SU-DHL-6 (cell line): ENCODE results near the gene DAND5.
"Not testable (repeated sequence)": the region's sequence is repeated elsewhere in the genome, so short reads cannot be mapped to it uniquely, and the experiment has no call there.

Experiments
- H2AFZ ChIP-seq: fragments of 200-600 bp; sonication (generic); 2 replicates; pipeline ENCODE4 v1.6.1; 2014; ENCODE audit warnings: low read depth, mild to moderate bottlenecking, moderate library complexity, mixed read lengths, antibody characterized with exemption, low read length; ENCODE audit not compliant: severe bottlenecking
- H3F3A ChIP-seq: fragments of 200-600 bp; shearing (Covaris generic); 2 replicates; pipeline ENCODE4 v1.6.0; 2016; ENCODE audit warnings: antibody characterized with exemption, mild to moderate bottlenecking; ENCODE audit not compliant: insufficient read depth
- H3K27ac ChIP-seq: fragments of 200-600 bp; sonication (generic); 2 replicates; pipeline ENCODE4 v1.5.1; 2016; ENCODE audit warnings: low read depth, mild to moderate bottlenecking, low read length, moderate library complexity, mixed read lengths
- H3K27me3 ChIP-seq: fragments of 200-600 bp; sonication (generic), shearing (Covaris generic); 2 replicates; pipeline ENCODE4 v1.6.0; 2014; ENCODE audit warnings: mild to moderate bottlenecking, low read length
- H3K36me3 ChIP-seq: fragments of 200-600 bp; sonication (generic); 2 replicates; pipeline ENCODE4 v1.6.1; 2014; ENCODE audit warnings: mild to moderate bottlenecking, low read length, mixed read lengths
- H3K4me2 ChIP-seq: fragments of 300-600, 200-600 bp; shearing (Covaris generic), sonication (generic); 2 replicates; pipeline ENCODE4 v1.6.0; 2014; ENCODE audit warnings: low read length, low read depth, mild to moderate bottlenecking; ENCODE audit not compliant: poor library complexity, severe bottlenecking
- H3K4me3 ChIP-seq: fragments of 200-600 bp; sonication (generic); 2 replicates; pipeline ENCODE4 v1.5.1; 2014; ENCODE audit warnings: antibody characterized with exemption, low read length, mild to moderate bottlenecking, mixed read lengths; ENCODE audit not compliant: insufficient read depth, poor library complexity, severe bottlenecking
- H3K79me2 ChIP-seq: fragments of 200-600 bp; sonication (generic); 2 replicates; pipeline ENCODE4 v1.6.1; 2014; ENCODE audit warnings: mild to moderate bottlenecking, low read length, moderate library complexity; ENCODE audit not compliant: insufficient read depth
- H3K9ac ChIP-seq: fragments of 200-600 bp; sonication (generic); 2 replicates; pipeline ENCODE4 v1.7.0; 2014; ENCODE audit warnings: mild to moderate bottlenecking, low read length
- H3K9me2 ChIP-seq: fragments of 200-600 bp; sonication (generic); replicated peaks from 2 replicates; pipeline ENCODE4 v1.6.1; 2014; ENCODE audit warnings: low read length; ENCODE audit not compliant: insufficient read depth
- H3K9me3 ChIP-seq: fragments of 200-600 bp; sonication (generic); 2 replicates; pipeline ENCODE4 v1.6.1; 2014; ENCODE audit warnings: low read length, mixed read lengths; ENCODE audit not compliant: insufficient read depth
- H4K20me1 ChIP-seq: fragments of 200-600 bp; sonication (generic); 2 replicates; pipeline ENCODE4 v1.6.1; 2014; ENCODE audit warnings: low read depth, mild to moderate bottlenecking, antibody characterized with exemption, low read length, moderate library complexity, mixed read lengths
- CTCF ChIP-seq: fragments of 200-600 bp; sonication (generic); IDR thresholded peaks from one replicate; pipeline ENCODE4 v1.5.1; 2017; ENCODE audit warnings: antibody characterized with exemption, mild to moderate bottlenecking, low read length, moderate library complexity; ENCODE audit not compliant: insufficient read depth, poor library complexity, severe bottlenecking
- EZH2phosphoT487 ChIP-seq: fragments of 200-600 bp; sonication (generic), shearing (Covaris generic); conservative IDR thresholded peaks from 2 replicates; pipeline ENCODE4 v1.6.1; 2018; ENCODE audit warnings: mild to moderate bottlenecking, antibody characterized with exemption, low read length, moderate library complexity, mixed read lengths

The DAND5 gene

GRCh38 chr19:12974301-12975220 lies 5.2 kb downstream of the DAND5 start:
- Histone ChIP-seq H3F3A (no peaks in the 10 kb centered on the region), H3K27me3 (no peaks in the 10 kb centered on the region), H2AFZ (no peak overlapping the region), H3K79me2 (no peaks in the 10 kb centered on the region), H3K27ac (no peak overlapping the region), H3K9me2 (no peaks in the 10 kb centered on the region), H3K9me3 (no peaks in the 10 kb centered on the region), H3K9ac (no peak overlapping the region), H4K20me1 (no peaks in the 10 kb centered on the region), H3K4me2 (no peak overlapping the region), H3K36me3 (no peaks in the 10 kb centered on the region), H3K4me3 (no peak overlapping the region)
- no peak for TF ChIP-seq EZH2phosphoT487
- no peak for TF ChIP-seq CTCF

GRCh38 chr19:12975221-12975741 lies 5.9 kb downstream of the DAND5 start:
- Histone ChIP-seq H3K36me3 (no peaks in the 10 kb centered on the region), H3K27ac (no peak overlapping the region), H3K9me3 (no peaks in the 10 kb centered on the region), H2AFZ (no peak overlapping the region), H3F3A (no peaks in the 10 kb centered on the region), H3K4me3 (no peak overlapping the region), H3K79me2 (no peaks in the 10 kb centered on the region), H4K20me1 (no peaks in the 10 kb centered on the region), H3K4me2 (no peak overlapping the region), H3K9ac (no peak overlapping the region), H3K27me3 (no peaks in the 10 kb centered on the region), H3K9me2 (no peaks in the 10 kb centered on the region)
- TF ChIP-seq EZH2phosphoT487 (no peak), CTCF (no peak)

- H4K20me1 ChIP-seq, H3K79me2 ChIP-seq, H3K9me2 ChIP-seq, H3K9me3 ChIP-seq, H3F3A ChIP-seq, H3K9ac ChIP-seq, H3K4me3 ChIP-seq, H3K27ac ChIP-seq, H3K4me2 ChIP-seq, H3K27me3 ChIP-seq, H3K36me3 ChIP-seq, H2AFZ ChIP-seq: not testable (repeated sequence)
These were observed 6.7 kb downstream of the DAND5 start for GRCh38 chr19:12976109-12976508.

GRCh38 chr19:12979974-12980373 lies 10.6 kb downstream of the DAND5 start:
- Histone ChIP-seq H3K9ac (no peak overlapping the region), H3K27ac (no peak overlapping the region)

More at GRCh38 chr19:12979974-12980373, 10.6 kb downstream of the DAND5 start:
- Histone ChIP-seq H3K9me3 (no peaks in the 10 kb centered on the region), H3K27me3 (no peaks in the 10 kb centered on the region), H2AFZ (no peak overlapping the region), H3K4me3 (no peak overlapping the region), H3K36me3 (no peaks in the 10 kb centered on the region), H3F3A (no peaks in the 10 kb centered on the region), H3K79me2 (no peaks in the 10 kb centered on the region), H3K4me2 (no peak overlapping the region), H3K9me2 (no peaks in the 10 kb centered on the region), H4K20me1 (no peaks in the 10 kb centered on the region)
- TF ChIP-seq CTCF (no peak), EZH2phosphoT487 (no peak)
